Hepatocyte (in vitro differentiated cells): ENCODE results near the gene JOSD2.

Experiments
- EZH2 ChIP-seq: fragments of 200-600 bp; sonication (generic); IDR thresholded peaks from 2 replicates; pipeline ENCODE4 v1.6.1; 2016; ENCODE audit warnings: antibody characterized with exemption, mild to moderate bottlenecking, borderline replicate concordance
- EZH2phosphoT487 ChIP-seq: fragments of 200-600 bp; sonication (generic); IDR thresholded peaks from one replicate; pipeline ENCODE4 v1.6.1; 2018; ENCODE audit warnings: antibody characterized with exemption, mild to moderate bottlenecking, low read depth, moderate library complexity; ENCODE audit not compliant: unreplicated experiment, severe bottlenecking

DNA sequence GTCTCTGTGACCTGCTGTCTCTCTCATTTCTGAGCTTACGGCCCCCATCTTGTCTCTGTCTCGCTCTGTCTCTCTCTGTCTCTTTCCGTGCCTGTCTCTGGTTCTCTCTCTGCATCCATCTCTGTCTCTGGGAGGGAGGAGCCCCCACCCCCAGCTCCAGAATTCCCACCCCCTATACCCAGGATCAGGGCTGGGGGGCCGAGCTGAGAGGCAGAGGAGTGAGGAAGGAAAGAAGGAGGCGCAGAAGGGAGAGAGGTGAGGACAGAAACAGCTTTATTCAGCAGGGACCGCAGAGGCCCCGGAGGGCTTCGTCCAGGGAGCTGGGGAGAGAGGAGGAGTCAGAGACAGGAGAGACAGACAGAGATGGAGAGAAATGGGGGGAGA, 14.0 kb downstream of the JOSD2 start:
- TF ChIP-seq EZH2 (no peak), EZH2phosphoT487 (no peak)
